IMR-90 (cell line): ENCODE data around the gene TNNI2.
"Not testable (repeated sequence)": the region's sequence is repeated elsewhere in the genome, so short reads cannot be mapped to it uniquely, and the experiment has no call there.

ENCODE experiments used
- CEBPB ChIP-seq: IDR thresholded peaks from 2 replicates; pipeline ENCODE4 v1.6.1; 2012; ENCODE audit warnings: low read depth, low read length, improper control_type of control experiment
- CHD1 ChIP-seq: IDR thresholded peaks from 2 replicates; pipeline ENCODE4 v1.6.1; 2012; ENCODE audit warnings: low read depth, low read length, improper control_type of control experiment
- CTCF ChIP-seq: conservative IDR thresholded peaks from 2 replicates; pipeline ENCODE4 v1.5.1; 2012; ENCODE audit warnings: mild to moderate bottlenecking, low read depth, low read length, improper control_type of control experiment
- ELK1 ChIP-seq: fragments of 150-350 bp; IDR thresholded peaks from 2 replicates; pipeline ENCODE4 v1.6.1; 2016; ENCODE audit warnings: low read depth, mild to moderate bottlenecking, low read length, moderate library complexity, borderline replicate concordance
- MAFK ChIP-seq: IDR thresholded peaks from 2 replicates; pipeline ENCODE4 v1.6.1; 2012; ENCODE audit warnings: low read depth, low read length, improper control_type of control experiment
- POLR2A ChIP-seq: IDR thresholded peaks from 2 replicates; pipeline ENCODE4 v1.6.1; 2012; ENCODE audit warnings: mild to moderate bottlenecking, low read depth, low read length
- RAD21 ChIP-seq: IDR thresholded peaks from 2 replicates; pipeline ENCODE4 v1.6.1; 2012; ENCODE audit warnings: low read length, improper control_type of control experiment
- RCOR1 ChIP-seq: IDR thresholded peaks from 2 replicates; pipeline ENCODE4 v1.6.1; 2012; ENCODE audit warnings: mild to moderate bottlenecking, low read length, improper control_type of control experiment; ENCODE audit not compliant: insufficient replicate concordance
- SMC3 ChIP-seq: fragments of 150-350 bp; IDR thresholded peaks from 2 replicates; pipeline ENCODE4 v1.6.1; 2016; ENCODE audit warnings: low read depth, mild to moderate bottlenecking, antibody characterized with exemption, low read length, moderate library complexity

GRCh38 chr11:1813356-1813755, 25.4 kb upstream of the TNNI2 start:
- not testable (repeated sequence) for TF ChIP-seq CTCF, POLR2A, ELK1, RAD21, CHD1, MAFK, RCOR1, CEBPB, SMC3
